GM18868 (cell line): ENCODE results near the gene MIER3.

Experiments used
- ATAC-seq: cut with Tn5 transposase; IDR thresholded peaks from one replicate; pipeline ENCODE4 v1.9.1; 2021; ENCODE audit warnings: mild to moderate bottlenecking, moderate library complexity; ENCODE audit not compliant: unreplicated experiment

The MIER3 gene

GRCh38 chr5:56900395-56900794, 51.5 kb downstream of the MIER3 start:
- ATAC-seq = no peak

GRCh38 chr5:56898213-56898612, 53.7 kb downstream of the MIER3 start:
- ATAC-seq = no peak

GRCh38 chr5:56896763-56897162, 55.2 kb downstream of the MIER3 start:
- ATAC-seq = no peak

GRCh38 chr5:56893251-56893951, 58.5 kb downstream of the MIER3 start:
- ATAC-seq = no peak

- no peak for ATAC-seq
These were observed 70.4 kb downstream of the MIER3 start for GRCh38 chr5:56881571-56881970.

- ATAC-seq = no peak
These were observed 75.6 kb downstream of the MIER3 start for GRCh38 chr5:56876327-56876726.

GRCh38 chr5:56873056-56873455, 78.9 kb downstream of the MIER3 start:
- no peak for ATAC-seq

GRCh38 chr5:56871777-56872176, 80.1 kb downstream of the MIER3 start:
- ATAC-seq = no peak
